ENCODE measurements around the gene BAHD1.

The BAHD1 gene

GRCh38 chr15:40440743-40441564 is at the start of gene BAHD1:
BAHD1 (plus strand) TSS chr15:40440953; CDS start chr15:40458465, 17,512 bp downstream.
- peak; percentile 98 for DNase-seq (ENCODE audit: low spot score)

GRCh38 chr15:40392986-40393948 is 47.5 kb upstream of the BAHD1 start:
- no peak for DNase-seq (ENCODE audit: low spot score)

- no peak for DNase-seq (ENCODE audit: low spot score)
These were observed 42.9 kb upstream of the BAHD1 start for GRCh38 chr15:40397688-40398412.

GRCh38 chr15:40398413-40398873 is 42.3 kb upstream of the BAHD1 start:
- peak; percentile 60 for DNase-seq (ENCODE audit: low spot score)

- DNase-seq (ENCODE audit: low spot score) = no peak
These were observed 41.4 kb upstream of the BAHD1 start for GRCh38 chr15:40399370-40399769.

- DNase-seq (ENCODE audit: low spot score) = peak; percentile 94
These were observed 35.0 kb upstream of the BAHD1 start, which contains the start of gene IVD for GRCh38 chr15:40405501-40406381. IVD (plus strand) TSS chr15:40405795; CDS start chr15:40405828, 33 bp downstream.

- DNase-seq (ENCODE audit: low spot score) = no peak
These were observed 33.3 kb upstream of the BAHD1 start for GRCh38 chr15:40407330-40407990.

- DNase-seq (ENCODE audit: low spot score) = no peak
These were observed 31.4 kb upstream of the BAHD1 start for GRCh38 chr15:40409366-40409765.

GRCh38 chr15:40410476-40410875 is 30.3 kb upstream of the BAHD1 start:
- DNase-seq (ENCODE audit: low spot score) = no peak

GRCh38 chr15:40412095-40412759 is 28.5 kb upstream of the BAHD1 start:
- DNase-seq (ENCODE audit: low spot score) = no peak

GRCh38 chr15:40413036-40413435 is 27.7 kb upstream of the BAHD1 start:
- no peak for DNase-seq (ENCODE audit: low spot score)

- no peak for DNase-seq (ENCODE audit: low spot score)
These were observed 25.9 kb upstream of the BAHD1 start for GRCh38 chr15:40414816-40415215.

- DNase-seq (ENCODE audit: low spot score) = no peak
These were observed 25.5 kb upstream of the BAHD1 start for GRCh38 chr15:40415226-40415625.

- no peak for DNase-seq (ENCODE audit: low spot score)
These were observed 24.7 kb upstream of the BAHD1 start for GRCh38 chr15:40416056-40416455.

- no peak for DNase-seq (ENCODE audit: low spot score)
These were observed 22.6 kb upstream of the BAHD1 start for GRCh38 chr15:40418126-40418525.

- DNase-seq (ENCODE audit: low spot score) = no peak
These were observed 20.6 kb upstream of the BAHD1 start for GRCh38 chr15:40420071-40420713.

GRCh38 chr15:40420793-40421192 is 20.0 kb upstream of the BAHD1 start:
- DNase-seq (ENCODE audit: low spot score) = no peak

- peak; percentile 78 for DNase-seq (ENCODE audit: low spot score)
These were observed 19.3 kb upstream of the BAHD1 start for GRCh38 chr15:40421246-40422157.
